ENCODE data around the gene ANO6. TPM values are rescaled to one million over a fixed set of nuclear protein-coding genes. Genes with fewer than 3 reads are reported as not detected.
"Not testable (repeated sequence)": the region's sequence is repeated elsewhere in the genome, so short reads cannot be mapped to it uniquely, and the experiment has no call there.

The ANO6 gene
- total RNA-seq, 1 experiment from 2014 or later = 51.4 TPM

DNA sequence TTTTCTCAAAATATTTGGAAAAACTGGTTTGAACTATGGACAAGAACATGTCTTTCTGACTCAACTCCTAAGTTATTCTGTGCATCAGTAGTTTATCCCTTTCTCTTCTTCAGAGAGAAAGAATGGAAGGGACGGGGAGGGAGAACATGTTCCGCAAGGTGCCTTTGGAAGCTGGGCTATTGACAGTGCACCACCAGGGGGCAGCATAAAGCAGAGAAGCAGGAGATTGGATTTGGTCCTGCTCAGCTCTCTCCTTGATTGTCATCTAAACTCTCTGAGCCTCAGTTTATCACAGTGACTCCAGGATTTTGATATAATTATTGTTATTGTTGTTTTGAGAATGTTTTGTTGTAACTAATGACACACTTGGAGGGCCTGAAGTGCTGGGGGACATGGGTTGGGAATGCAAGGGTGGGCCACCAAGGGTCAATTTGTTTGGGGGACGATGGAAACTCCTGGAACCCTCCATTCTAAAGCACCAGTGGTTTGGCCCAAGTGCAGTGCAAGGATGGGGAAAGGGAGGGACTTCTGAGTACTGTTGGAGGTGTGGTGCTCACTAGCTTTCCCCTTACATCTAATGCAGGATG, 45.3 kb upstream of the ANO6 start:
- ChIA-PET POLR2A (ENCODE audit: unreplicated experiment) (no interaction called here), CTCF (no interaction called here)
- H3K27ac ChIP-seq = no peak overlapping the region
- no peaks in the 10 kb centered on the region; the same call in 1 of the 2 replicates for H3K9me2 ChIP-seq (ENCODE audit: insufficient read depth)
- H4K20me1 ChIP-seq (ENCODE audit: insufficient read depth) = no peaks in the 10 kb centered on the region
- no peaks in the 10 kb centered on the region for H3K36me3 ChIP-seq (ENCODE audit: low read depth)
- no peaks in the 10 kb centered on the region for H3K4me1 ChIP-seq (replicated peaks; ENCODE audit: insufficient read depth)
- peak; percentile 36 to 69 for DNase-seq
- BruUV-seq (replicated peaks) = no TSS peak
- H3K27me3 ChIP-seq (ENCODE audit: insufficient read depth, low read depth) = no peaks in the 10 kb centered on the region
- H3F3A ChIP-seq (ENCODE audit: insufficient read depth, low read depth) = no peaks in the 10 kb centered on the region
- TF ChIP-seq, protein P1, sequence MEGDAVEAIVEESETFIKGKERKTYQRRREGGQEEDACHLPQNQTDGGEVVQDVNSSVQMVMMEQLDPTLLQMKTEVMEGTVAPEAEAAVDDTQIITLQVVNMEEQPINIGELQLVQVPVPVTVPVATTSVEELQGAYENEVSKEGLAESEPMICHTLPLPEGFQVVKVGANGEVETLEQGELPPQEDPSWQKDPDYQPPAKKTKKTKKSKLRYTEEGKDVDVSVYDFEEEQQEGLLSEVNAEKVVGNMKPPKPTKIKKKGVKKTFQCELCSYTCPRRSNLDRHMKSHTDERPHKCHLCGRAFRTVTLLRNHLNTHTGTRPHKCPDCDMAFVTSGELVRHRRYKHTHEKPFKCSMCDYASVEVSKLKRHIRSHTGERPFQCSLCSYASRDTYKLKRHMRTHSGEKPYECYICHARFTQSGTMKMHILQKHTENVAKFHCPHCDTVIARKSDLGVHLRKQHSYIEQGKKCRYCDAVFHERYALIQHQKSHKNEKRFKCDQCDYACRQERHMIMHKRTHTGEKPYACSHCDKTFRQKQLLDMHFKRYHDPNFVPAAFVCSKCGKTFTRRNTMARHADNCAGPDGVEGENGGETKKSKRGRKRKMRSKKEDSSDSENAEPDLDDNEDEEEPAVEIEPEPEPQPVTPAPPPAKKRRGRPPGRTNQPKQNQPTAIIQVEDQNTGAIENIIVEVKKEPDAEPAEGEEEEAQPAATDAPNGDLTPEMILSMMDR (conservative IDR thresholded peaks at IDR 0.05) = peak; percentile 92
- no peak for TF ChIP-seq EZH2 (IDR thresholded peaks at IDR 0.05; ENCODE audit: low read depth)
- no peak overlapping the region for H3K4me2 ChIP-seq
- H2AFZ ChIP-seq = no peak overlapping the region
- no peaks in the 10 kb centered on the region for H3K9me3 ChIP-seq (ENCODE audit: insufficient read depth, low read depth)
- no peaks in the 10 kb centered on the region for H3K79me2 ChIP-seq (ENCODE audit: low read depth)
- no peak overlapping the region for H3K4me3 ChIP-seq
- intact Hi-C loops (cut with micrococcal nuclease; ENCODE audit: unreplicated experiment) = loop anchor here (1.0 to 5.0 kb wide), 6 partner anchors 44 to 577 kb away; no protein-coding TSS in a partner anchor

DNA sequence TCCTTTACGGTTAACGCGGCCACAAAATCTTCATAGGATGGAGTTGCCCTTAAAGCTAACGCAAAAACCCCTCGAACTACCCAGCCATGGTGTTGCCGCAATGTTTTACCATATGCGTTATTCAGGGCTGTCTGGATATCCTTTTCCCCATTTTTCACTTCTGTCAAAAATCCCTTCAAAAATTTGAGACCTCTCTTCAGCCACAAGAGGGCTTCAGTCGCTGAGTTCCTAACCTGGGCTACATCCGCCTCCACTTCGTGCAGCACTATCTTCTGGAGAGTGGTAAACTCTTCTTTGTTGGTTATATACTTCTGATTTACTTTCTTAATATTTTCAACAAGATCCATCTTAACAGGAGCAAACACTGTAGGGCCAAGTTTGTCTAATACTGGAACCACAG, 42.6 kb upstream of the ANO6 start:
- H2AFZ ChIP-seq; H3K4me3 ChIP-seq; DNase-seq; H3K27ac ChIP-seq; H3K9me2 ChIP-seq (ENCODE audit: insufficient read depth); H3K4me2 ChIP-seq; H3F3A ChIP-seq (ENCODE audit: insufficient read depth, low read depth); CTCF ChIA-PET; H3K4me1 ChIP-seq (replicated peaks; ENCODE audit: insufficient read depth); POLR2A ChIA-PET (ENCODE audit: unreplicated experiment); BruUV-seq (replicated peaks); H4K20me1 ChIP-seq (ENCODE audit: insufficient read depth); H3K79me2 ChIP-seq (ENCODE audit: low read depth); H3K27me3 ChIP-seq (ENCODE audit: insufficient read depth, low read depth); H3K36me3 ChIP-seq (ENCODE audit: low read depth): not testable (repeated sequence)
- TF ChIP-seq, protein P1 (conservative IDR thresholded peaks at IDR 0.05) = peak; percentile 49; the same call in 1 of the 2 replicates
- H3K9me3 ChIP-seq (ENCODE audit: insufficient read depth, low read depth) = peaks cover 12% of the 10 kb centered on the region; the same call in 1 of the 2 replicates
- intact Hi-C loops (cut with micrococcal nuclease; ENCODE audit: unreplicated experiment) = loop anchor here (2.0 to 5.0 kb wide), 4 partner anchors 59 to 574 kb away; no protein-coding TSS in a partner anchor

DNA sequence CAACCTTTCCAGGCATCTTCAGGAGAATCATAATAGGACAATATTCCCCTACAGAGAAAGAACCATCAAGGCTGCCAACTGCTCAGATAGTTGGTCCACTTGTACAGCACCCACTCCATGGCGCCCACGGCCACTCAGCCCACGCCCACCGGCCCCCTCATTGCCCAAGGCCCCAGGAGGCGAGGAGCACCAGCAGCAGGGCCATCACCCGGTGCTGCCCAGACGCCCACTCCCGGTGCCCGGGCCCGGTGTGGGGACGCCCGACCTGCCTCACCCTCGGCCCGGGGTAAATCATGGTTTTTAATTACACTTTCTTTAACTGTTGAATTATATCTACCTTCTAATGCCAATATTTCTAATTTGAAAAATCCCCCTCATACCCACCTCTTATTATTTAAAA, 41.3 kb upstream of the ANO6 start:
- DNase-seq = no peak
- no peak overlapping the region for H3K4me2 ChIP-seq
- H4K20me1 ChIP-seq (ENCODE audit: insufficient read depth) = no peaks in the 10 kb centered on the region
- no peaks in the 10 kb centered on the region for H3K4me1 ChIP-seq (replicated peaks; ENCODE audit: insufficient read depth)
- TF ChIP-seq, protein P1 (conservative IDR thresholded peaks at IDR 0.05) = no peak
- no peak for TF ChIP-seq EZH2 (IDR thresholded peaks at IDR 0.05; ENCODE audit: low read depth)
- no peaks in the 10 kb centered on the region for H3K27me3 ChIP-seq (ENCODE audit: insufficient read depth, low read depth)
- intact Hi-C loops (cut with micrococcal nuclease; ENCODE audit: unreplicated experiment) = loop anchor here (5.0 kb wide), 3 partner anchors 58 to 573 kb away; no protein-coding TSS in a partner anchor
- H3K4me3 ChIP-seq = no peak overlapping the region
- no peak overlapping the region for H3K27ac ChIP-seq
- POLR2A ChIA-PET (ENCODE audit: unreplicated experiment) = no interaction called here
- H3K79me2 ChIP-seq (ENCODE audit: low read depth) = no peaks in the 10 kb centered on the region
- CTCF ChIA-PET = no interaction called here
- no peaks in the 10 kb centered on the region for H3K9me2 ChIP-seq (ENCODE audit: insufficient read depth)
- H3K36me3 ChIP-seq (ENCODE audit: low read depth) = 0 out of 2 replicates have a peak, but pooled peaks cover 10% of the 10 kb centered on the region
- H2AFZ ChIP-seq = no peak overlapping the region
- no peaks in the 10 kb centered on the region for H3F3A ChIP-seq (ENCODE audit: insufficient read depth, low read depth)
- no TSS peak for BruUV-seq (replicated peaks)
- peaks cover 21% of the 10 kb centered on the region; the same call in 1 of the 2 replicates for H3K9me3 ChIP-seq (ENCODE audit: insufficient read depth, low read depth)
